Activated CD4-positive, alpha-beta T cell treated with anti-CD3 and anti-CD28 coated beads, Interleukin-2, amount 50 U/mL, for 1 hour (primary cell): ENCODE results near the gene SHISA5.
A peak's percentile ranks its signal among the peaks of the same experiment; 100 is the strongest.
"Not testable (repeated sequence)": the region's sequence is repeated elsewhere in the genome, so short reads cannot be mapped to it uniquely, and the experiment has no call there.

Experiments used
- DNase-seq: peaks from one replicate; pipeline ENCODE4 v3.0.0-alpha.2; 2020

Gene SHISA5

GRCh38 chr3:48476426-48477053 lies 27.4 kb downstream of the SHISA5 start:
- DNase-seq, result no peak

DNA sequence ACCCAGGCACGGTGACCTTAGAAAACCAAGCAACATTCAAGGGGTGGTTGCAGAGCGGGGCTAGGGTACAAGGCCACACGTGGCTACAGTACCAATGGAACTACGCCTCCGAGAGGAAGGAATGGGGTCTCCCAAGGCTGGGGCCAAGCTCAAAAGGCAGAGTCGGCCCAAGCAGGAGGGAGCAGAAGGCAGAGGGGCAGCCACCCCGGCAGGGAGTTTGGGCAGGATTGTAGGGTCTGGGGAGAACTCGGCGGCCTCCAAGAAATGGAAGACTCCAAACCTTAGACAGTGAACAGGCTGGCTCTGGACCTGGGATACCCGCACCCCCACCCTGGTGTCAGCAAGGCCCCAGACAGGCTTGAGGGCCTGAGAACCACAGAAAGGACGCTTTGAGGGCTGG lies 28.8 kb downstream of the SHISA5 start:
- no peak for DNase-seq

- DNase-seq, result no peak
These were observed 29.4 kb downstream of the SHISA5 start for GRCh38 chr3:48474619-48475018.

GRCh38 chr3:48474031-48474430 lies 29.9 kb downstream of the SHISA5 start:
- DNase-seq, result not testable (repeated sequence)

GRCh38 chr3:48473617-48473952 lies 30.4 kb downstream of the SHISA5 start:
- DNase-seq, result no peak

GRCh38 chr3:48472923-48473616 lies 30.9 kb downstream of the SHISA5 start:
- peak; percentile 93 for DNase-seq

- DNase-seq, result no peak
These were observed 31.4 kb downstream of the SHISA5 start for GRCh38 chr3:48472673-48472922.

- DNase-seq, result no peak
These were observed 33.7 kb downstream of the SHISA5 start for GRCh38 chr3:48470286-48470685.

- DNase-seq, result no peak
These were observed 34.7 kb downstream of the SHISA5 start for GRCh38 chr3:48469046-48469915.

DNA sequence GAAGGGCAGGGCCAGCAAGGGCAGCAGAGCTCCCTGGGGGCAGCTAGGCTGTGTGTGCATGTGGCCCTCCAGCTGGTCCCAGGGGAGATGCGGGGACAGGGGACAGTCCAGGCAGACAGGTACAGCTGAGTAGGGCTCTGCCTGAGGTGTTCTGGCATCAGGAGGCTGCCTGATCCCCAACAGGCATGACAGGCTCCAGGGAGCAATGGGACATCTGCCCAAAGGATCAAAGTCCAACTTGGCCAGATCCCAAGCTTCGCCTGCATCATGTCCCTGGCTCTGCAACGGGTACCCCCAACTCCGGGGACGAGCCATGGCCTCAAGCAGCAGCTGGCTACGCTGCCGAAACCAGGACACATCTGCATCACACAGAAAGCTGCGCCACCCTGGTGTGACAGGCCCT lies 35.6 kb downstream of the SHISA5 start:
- no peak for DNase-seq

GRCh38 chr3:48467473-48468267 lies 36.3 kb downstream of the SHISA5 start:
- no peak for DNase-seq

GRCh38 chr3:48467110-48467454 lies 36.9 kb downstream of the SHISA5 start:
- DNase-seq, result no peak

DNA sequence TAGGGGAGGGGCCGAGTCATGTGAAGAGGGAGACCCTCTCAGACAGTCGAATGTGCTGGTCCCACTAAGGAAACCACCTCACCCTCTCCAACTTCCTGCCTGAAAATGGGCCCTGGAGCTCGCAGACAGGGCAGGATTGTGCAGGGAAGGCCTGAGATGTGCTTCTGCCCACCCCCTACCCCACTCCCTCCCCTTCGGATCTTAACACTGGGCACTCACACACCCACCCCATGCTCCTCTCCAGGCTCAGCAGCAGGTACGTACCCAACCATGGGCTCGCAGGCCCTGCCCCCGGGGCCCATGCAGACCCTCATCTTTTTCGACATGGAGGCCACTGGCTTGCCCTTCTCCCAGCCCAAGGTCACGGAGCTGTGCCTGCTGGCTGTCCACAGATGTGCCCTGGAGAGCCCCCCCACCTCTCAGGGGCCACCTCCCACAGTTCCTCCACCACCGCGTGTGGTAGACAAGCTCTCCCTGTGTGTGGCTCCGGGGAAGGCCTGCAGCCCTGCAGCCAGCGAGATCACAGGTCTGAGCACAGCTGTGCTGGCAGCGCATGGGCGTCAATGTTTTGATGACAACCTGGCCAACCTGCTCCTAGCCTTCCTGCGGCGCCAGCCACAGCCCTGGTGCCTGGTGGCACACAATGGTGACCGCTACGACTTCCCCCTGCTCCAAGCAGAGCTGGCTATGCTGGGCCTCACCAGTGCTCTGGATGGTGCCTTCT lies 37.4 kb downstream of the SHISA5 start:
- DNase-seq, result peak; percentile 23

GRCh38 chr3:48465531-48466378 lies 38.2 kb downstream of the SHISA5 start:
- DNase-seq, result peak; percentile 73

DNA sequence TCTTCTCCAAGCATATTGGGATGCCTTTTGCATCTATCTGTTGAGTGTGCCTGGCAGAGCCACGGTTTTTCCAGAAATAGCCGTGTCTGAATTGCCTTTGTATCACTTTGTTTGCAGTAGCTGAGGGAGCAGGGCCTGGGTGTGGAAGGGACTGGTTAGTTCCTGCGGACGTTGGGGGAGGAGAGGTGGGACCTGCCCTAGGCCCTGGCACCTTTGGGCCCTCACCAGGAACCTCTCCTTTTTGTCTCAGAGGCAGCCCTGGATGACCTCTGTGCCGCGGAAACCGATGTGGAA lies 38.8 kb downstream of the SHISA5 start:
- DNase-seq, result no peak

DNA sequence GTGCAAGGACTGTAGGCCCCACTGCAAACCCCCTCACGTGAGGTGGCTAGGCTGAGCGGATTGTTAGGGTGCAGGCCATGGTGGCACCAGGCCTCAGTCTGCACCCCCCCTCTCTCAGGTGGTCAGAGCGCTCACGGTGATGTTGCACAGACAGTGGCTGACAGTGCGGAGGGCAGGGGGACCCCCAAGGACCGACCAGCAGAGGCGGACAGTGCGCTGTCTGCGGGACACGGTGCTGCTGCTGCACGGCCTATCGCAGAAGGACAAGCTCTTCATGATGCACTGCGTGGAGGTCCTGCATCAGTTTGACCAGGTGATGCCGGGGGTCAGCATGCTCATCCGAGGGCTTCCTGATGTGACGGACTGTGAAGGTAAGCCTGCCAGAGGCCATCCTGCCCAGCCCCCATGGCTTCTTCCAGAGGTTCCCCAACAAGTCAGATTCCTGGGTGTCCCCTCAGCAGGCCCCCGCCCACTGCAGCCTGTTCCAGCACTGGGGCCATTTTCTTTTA lies 39.2 kb downstream of the SHISA5 start:
- DNase-seq, result no peak

GRCh38 chr3:48463703-48464102 lies 40.3 kb downstream of the SHISA5 start:
- DNase-seq, result no peak

- not testable (repeated sequence) for DNase-seq
These were observed 42.2 kb downstream of the SHISA5 start for GRCh38 chr3:48461767-48462166.

- DNase-seq, result no peak
These were observed 43.5 kb downstream of the SHISA5 start for GRCh38 chr3:48460517-48460902.

- DNase-seq, result no peak
These were observed 44.0 kb downstream of the SHISA5 start for GRCh38 chr3:48459773-48460516.

DNA sequence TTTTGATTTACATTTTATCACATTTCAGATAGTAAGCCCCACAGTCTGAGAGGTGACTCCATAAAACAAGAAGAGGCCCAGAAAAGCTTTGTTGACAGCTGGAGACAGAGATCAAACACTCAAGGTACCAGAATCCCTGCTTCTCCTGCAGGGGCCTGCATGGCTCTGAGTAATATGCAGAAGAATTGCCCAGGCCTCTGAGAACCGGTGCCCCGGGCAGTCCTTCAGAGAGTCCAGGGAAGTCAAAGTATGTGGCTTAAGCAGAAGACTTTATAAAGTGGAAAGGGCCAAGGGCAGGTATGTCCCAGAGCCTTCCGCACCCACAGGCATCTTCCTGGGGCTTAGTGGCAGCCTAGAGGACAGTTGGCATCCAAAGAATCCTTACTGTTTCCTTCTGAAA lies 44.6 kb downstream of the SHISA5 start:
- no peak for DNase-seq
